K562 (cell line): ENCODE results near the gene TMSB4X. TPM values are rescaled to one million over a fixed set of nuclear protein-coding genes. Genes with fewer than 3 reads are reported as not detected.

Experiments used
- ATF1 ChIP-seq, 2 experiments: fragments of 450-650 bp in 1 of 2; IDR thresholded peaks; 2 replicates each; pipeline ENCODE4 v1.6.1; 2016; ENCODE audit warnings: missing compliant biosample characterization in 1 of 2, missing genetic modification characterization in 1 of 2
- DPF2 ChIP-seq: fragments of 450-650 bp; IDR thresholded peaks from 2 replicates; pipeline ENCODE4 v1.6.1; 2016
- FOS ChIP-seq: IDR thresholded peaks from 3 replicates; pipeline ENCODE4 v1.6.1; 2011; ENCODE audit not compliant: insufficient read length; ENCODE audit errors: extremely low read depth
- FOXA1 ChIP-seq: fragments of 450-650 bp; IDR thresholded peaks from 2 replicates; pipeline ENCODE4 v1.6.1; 2016; ENCODE audit warnings: mild to moderate bottlenecking, borderline replicate concordance
- KAT2B ChIP-seq: IDR thresholded peaks from one replicate; pipeline ENCODE4 v1.6.1; 2012; ENCODE audit warnings: low read depth, mild to moderate bottlenecking, control low read depth, inconsistent platforms, low read length, moderate library complexity
- PCBP2 ChIP-seq: fragments of 200-400 bp; formaldehyde crosslinking; IDR thresholded peaks from 2 replicates; pipeline ENCODE4 v1.6.1; 2018; ENCODE audit warnings: low read length, low read depth, mild to moderate bottlenecking, moderate library complexity; ENCODE audit not compliant: poor library complexity, severe bottlenecking
- SMARCC2 ChIP-seq: fragments of 450-650 bp; IDR thresholded peaks from 2 replicates; pipeline ENCODE4 v1.6.1; 2017; ENCODE audit warnings: antibody characterized with exemption, moderate library complexity, mild to moderate bottlenecking, low read depth
- SRSF9 ChIP-seq: fragments of 200-400 bp; formaldehyde crosslinking; IDR thresholded peaks from 2 replicates; pipeline ENCODE4 v1.6.1; 2017; ENCODE audit warnings: low read depth, low read length, borderline replicate concordance
- ZNF263 ChIP-seq: sonication (generic); formaldehyde crosslinking; IDR thresholded peaks from 2 replicates; pipeline ENCODE4 v1.8.0; 2022; ENCODE audit warnings: mild to moderate bottlenecking, missing genetic modification reagents, borderline replicate concordance
- ZNF407 ChIP-seq: fragments of 450-650 bp; IDR thresholded peaks from 2 replicates; pipeline ENCODE4 v1.6.1; 2016; ENCODE audit warnings: low read depth
- ZNF592 ChIP-seq: fragments of 450-650 bp; IDR thresholded peaks from 2 replicates; pipeline ENCODE4 v1.6.1; 2017; ENCODE audit warnings: antibody characterized with exemption, mild to moderate bottlenecking
- ZNF740 ChIP-seq, 3 experiments: fragments of 200-800 bp in 1 of 3; sonication (Bioruptor generic) in 1 of 3; sonication (generic) in 1 of 3; formaldehyde crosslinking in 1 of 3; IDR thresholded peaks; 2 replicates each; pipeline versions ENCODE4 v1.6.1 to v1.8.0; 2016 to 2022; ENCODE audit warnings: mild to moderate bottlenecking in 2 of 3, missing compliant biosample characterization in 2 of 3, missing genetic modification characterization in 2 of 3, missing genetic modification reagents in 1 of 3
- polyA plus RNA-seq, 8 experiments: library from polyadenylated mRNA; depleted of rRNA in 4 of 8; stranded (reverse) in 5 of 8; unstranded in 3 of 8; fragments of >200 nt; fragmentation: Nextera tagmentation in 2 of 8; fragmentation: Illumina TruSeq in 1 of 8; extraction: Ambion mirVana in 2 of 8; extraction: Trizol in 1 of 8; gene quantifications; 2 replicates each; pipeline versions ENCODE4 v1.2.1 to v1.2.3, GENCODE V29; 2011 to 2014; ENCODE audit warnings: inconsistent platforms in 1 of 8, missing spikeins in 1 of 8
- total RNA-seq, 7 experiments: library from RNA; depleted of rRNA in 6 of 7; stranded (reverse); fragments of >200 nt in 6 of 7; fragmentation: Illumina TruSeq in 2 of 7; extraction: Trizol in 2 of 7; gene quantifications; 2 replicates each; pipeline versions ENCODE4 v1.2.1 to v1.2.3, GENCODE V29; 2011 to 2021; ENCODE audit warnings: low replicate concordance in 1 of 7

The TMSB4X gene
- total and polyA plus RNA-seq, 9 of the 15 experiments (the other 6 are each of a cell fraction or from before 2014, with no cell fraction given): 1,035 to 2,035 (median 1,529) TPM

GRCh38 chrX:12965131-12965940 lies 9.6 kb upstream of the TMSB4X start (continued):
- TF ChIP-seq ZNF407: no peak
- no peak for TF ChIP-seq FOXA1
- no peak for TF ChIP-seq PCBP2
- TF ChIP-seq SRSF9: no peak
- no peak for TF ChIP-seq ATF1 (CRISPR knock-in tag; IDR thresholded peaks at IDR 0.05)
- TF ChIP-seq ATF1 (tag; IDR thresholded peaks at IDR 0.05): 0 out of 2 replicates have a peak, but pooled peaks have one; percentile 9
- peak; percentile 75; the same call in 1 of the 2 replicates for TF ChIP-seq ZNF592
- TF ChIP-seq FOS: no peak
- TF ChIP-seq DPF2: 0 out of 2 replicates have a peak, but pooled peaks have one; percentile 50
- TF ChIP-seq KAT2B: no peak
- TF ChIP-seq ZNF740 (CRISPR knock-in tag; IDR thresholded peaks at IDR 0.05): no peak
- no peak for TF ChIP-seq ZNF740 (tag; IDR thresholded peaks at IDR 0.05)
- no peak for TF ChIP-seq ZNF263
- no peak for TF ChIP-seq SMARCC2
